Measurements from ENCODE around the gene NCBP3. TPM values are rescaled to one million over a fixed set of nuclear protein-coding genes. Genes with fewer than 3 reads are reported as not detected.

NCBP3 gene
- total and polyA plus RNA-seq, 2 of the 4 experiments (the other 2 are of a cell fraction): 10.8 to 13.5 TPM

- Histone ChIP-seq H3K27ac (ENCODE audit: insufficient read depth, low read length) (no peak overlapping the region), H3K23ac (ENCODE audit: low read depth, low read length) (no peak overlapping the region), H3K14ac (replicated peaks; ENCODE audit: low read depth, low read length) (no peak overlapping the region), H2BK15ac (ENCODE audit: low read depth, low read length) (no peak overlapping the region), H3K27me3 (ENCODE audit: control insufficient read depth, insufficient read depth, low read length) (no peaks in the 10 kb centered on the region), H2AFZ (replicated peaks; ENCODE audit: low read length, poor library complexity) (no peak overlapping the region), H3K79me1 (ENCODE audit: low read depth in 1 of 2, low read length in 2 of 2) (no peaks in the 10 kb centered on the region; a peak in 1 of 4 replicates), H3K9me3 (ENCODE audit: control insufficient read depth, insufficient read depth, low read length) (no peaks in the 10 kb centered on the region), H2AK5ac (ENCODE audit: low read depth, low read length) (no peak overlapping the region), H3K56ac (ENCODE audit: extremely low read depth, insufficient read depth, low read length) (no peak overlapping the region), H4K5ac (ENCODE audit: low read depth, low read length) (no peak overlapping the region), H2BK5ac (ENCODE audit: low read depth, low read length, poor library complexity, severe bottlenecking) (no peak overlapping the region), H3K4me3 (ENCODE audit: insufficient read depth, low read depth, low read length) (no peak overlapping the region), H4K8ac (ENCODE audit: low read depth in 2 of 2, low read length in 2 of 2) (no peak overlapping the region), H4K91ac (ENCODE audit: insufficient read depth, low read depth, low read length) (no peak overlapping the region), H3K18ac (ENCODE audit: low read depth, low read length) (no peak overlapping the region), H2BK120ac (ENCODE audit: low read depth, low read length) (no peak overlapping the region), H3K9ac (ENCODE audit: low read depth, low read length) (no peak overlapping the region), H3K9me1 (ENCODE audit: insufficient read depth, low read length) (0 out of 2 replicates have a peak, but pooled peaks cover 4% of the 10 kb centered on the region), H2AK9ac (replicated peaks; ENCODE audit: low read depth, low read length, poor library complexity) (no peak overlapping the region), H3K4me1 (ENCODE audit: control insufficient read depth, insufficient read depth, low read length) (peaks cover 13% of the 10 kb centered on the region), H4K20me1 (ENCODE audit: insufficient read depth, low read length) (no peaks in the 10 kb centered on the region), H3K36me3 (ENCODE audit: control insufficient read depth, insufficient read depth, low read length) (peaks cover 10% of the 10 kb centered on the region), H3K4me2 (ENCODE audit: low read depth, low read length) (no peak overlapping the region), H2BK20ac (ENCODE audit: low read depth, low read length) (no peak overlapping the region), H3K4ac (ENCODE audit: low read depth, low read length) (no peak overlapping the region)
- ATAC-seq (ENCODE audit: low read depth) (no peak), DNase-seq (no peak)
- in situ Hi-C loops (cut with MboI; ENCODE audit: low sequenced_read_pairs) (no loop called here), dilution Hi-C loops (cut with HindIII; ENCODE audit: low sequenced_read_pairs, unreplicated experiment) (no loop called here), intact Hi-C loops (cut with micrococcal nuclease) (no loop called here)
- BruUV-seq (replicated peaks): no TSS peak
- TF ChIP-seq BHLHE40 (IDR thresholded peaks at IDR 0.05; ENCODE audit: low read depth, low read length) (no peak), SMC3 (IDR thresholded peaks at IDR 0.05; ENCODE audit: low read depth, low read length) (no peak), ELK1 (IDR thresholded peaks at IDR 0.05; ENCODE audit: borderline replicate concordance, low read depth, low read length) (no peak), FOS (IDR thresholded peaks at IDR 0.05; ENCODE audit: low read depth, low read length) (no peak), RFX5 (IDR thresholded peaks at IDR 0.05; ENCODE audit: low read depth, low read length) (no peak), CTCF (conservative IDR thresholded peaks at IDR 0.05; ENCODE audit: low read depth, low read length) (no peak), RAD21 (IDR thresholded peaks at IDR 0.05; ENCODE audit: low read length) (no peak), MAFK (IDR thresholded peaks at IDR 0.05; ENCODE audit: low read depth, low read length) (no peak), USF2 (IDR thresholded peaks at IDR 0.05; ENCODE audit: low read depth, low read length) (no peak), CHD1 (IDR thresholded peaks at IDR 0.05; ENCODE audit: low read depth, low read length) (no peak), POLR2A (IDR thresholded peaks at IDR 0.05; ENCODE audit: low read depth, low read length) (no peak), RCOR1 (IDR thresholded peaks at IDR 0.05; ENCODE audit: insufficient replicate concordance, low read length) (no peak), NFE2L2 (IDR thresholded peaks at IDR 0.05; ENCODE audit: low read depth, low read length) (no peak), CEBPB (IDR thresholded peaks at IDR 0.05; ENCODE audit: low read depth, low read length) (no peak)
- WGBS, 2 experiments (ENCODE audit: extremely low coverage in 2 of 2, insufficient read length in 1 of 2): 90% methylated on average over 2 of the region's 7 CpGs; no CpG with 5 or more reads in 1 of the 2 experiments
- ChIA-PET POLR2A (ENCODE audit: unreplicated experiment) (no interaction called here), CTCF (no interaction called here)
Measured at GRCh38 chr17:3880983-3881382, 34.9 kb upstream of the NCBP3 start.

Data from IMR-90 (cell line).